GM19351 (cell line): ENCODE measurements around the gene RUFY1.
A peak's percentile ranks its signal among the peaks of the same experiment; 100 is the strongest.
"Not testable (repeated sequence)": the region's sequence is repeated elsewhere in the genome, so short reads cannot be mapped to it uniquely, and the experiment has no call there.

Experiments
- ATAC-seq: cut with Tn5 transposase; IDR thresholded peaks from one replicate; pipeline ENCODE4 v1.9.1; 2021; ENCODE audit warnings: mild to moderate bottlenecking, moderate library complexity; ENCODE audit not compliant: unreplicated experiment

RUFY1 gene, protein sequence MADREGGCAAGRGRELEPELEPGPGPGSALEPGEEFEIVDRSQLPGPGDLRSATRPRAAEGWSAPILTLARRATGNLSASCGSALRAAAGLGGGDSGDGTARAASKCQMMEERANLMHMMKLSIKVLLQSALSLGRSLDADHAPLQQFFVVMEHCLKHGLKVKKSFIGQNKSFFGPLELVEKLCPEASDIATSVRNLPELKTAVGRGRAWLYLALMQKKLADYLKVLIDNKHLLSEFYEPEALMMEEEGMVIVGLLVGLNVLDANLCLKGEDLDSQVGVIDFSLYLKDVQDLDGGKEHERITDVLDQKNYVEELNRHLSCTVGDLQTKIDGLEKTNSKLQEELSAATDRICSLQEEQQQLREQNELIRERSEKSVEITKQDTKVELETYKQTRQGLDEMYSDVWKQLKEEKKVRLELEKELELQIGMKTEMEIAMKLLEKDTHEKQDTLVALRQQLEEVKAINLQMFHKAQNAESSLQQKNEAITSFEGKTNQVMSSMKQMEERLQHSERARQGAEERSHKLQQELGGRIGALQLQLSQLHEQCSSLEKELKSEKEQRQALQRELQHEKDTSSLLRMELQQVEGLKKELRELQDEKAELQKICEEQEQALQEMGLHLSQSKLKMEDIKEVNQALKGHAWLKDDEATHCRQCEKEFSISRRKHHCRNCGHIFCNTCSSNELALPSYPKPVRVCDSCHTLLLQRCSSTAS

GRCh38 chr5:179550511-179551342, at the start of gene RUFY1:
Gene RUFY1, plus strand, starts transcription at chr5:179550554. Its CDS starts 16 bp downstream, at chr5:179550570.
- ATAC-seq: peak; percentile 72

GRCh38 chr5:179501997-179502396, 48.4 kb upstream of the RUFY1 start:
- not testable (repeated sequence) for ATAC-seq

GRCh38 chr5:179502420-179502819, 47.9 kb upstream of the RUFY1 start:
- ATAC-seq: not testable (repeated sequence)

DNA sequence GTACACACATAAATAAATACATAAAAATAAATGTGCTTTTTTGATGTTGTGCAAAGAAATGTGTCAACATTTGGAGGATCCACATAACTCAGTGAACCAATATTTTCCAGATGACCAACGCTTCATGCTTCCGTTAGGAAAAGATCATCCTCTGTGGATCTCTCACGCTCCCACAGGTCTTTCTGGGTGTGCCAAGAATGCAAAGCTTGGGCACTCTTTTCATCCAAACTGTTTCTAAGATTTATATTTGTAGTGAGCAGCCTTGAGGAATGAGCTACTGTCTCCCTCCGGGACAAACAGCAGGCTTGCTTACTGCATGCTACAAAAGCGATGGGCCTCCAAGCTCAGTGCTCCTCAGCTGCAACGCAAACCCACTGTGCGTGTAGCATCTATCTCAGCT, 46.2 kb upstream of the RUFY1 start:
- no peak for ATAC-seq

- no peak for ATAC-seq
These were observed 45.6 kb upstream of the RUFY1 start for GRCh38 chr5:179504600-179505396.

DNA sequence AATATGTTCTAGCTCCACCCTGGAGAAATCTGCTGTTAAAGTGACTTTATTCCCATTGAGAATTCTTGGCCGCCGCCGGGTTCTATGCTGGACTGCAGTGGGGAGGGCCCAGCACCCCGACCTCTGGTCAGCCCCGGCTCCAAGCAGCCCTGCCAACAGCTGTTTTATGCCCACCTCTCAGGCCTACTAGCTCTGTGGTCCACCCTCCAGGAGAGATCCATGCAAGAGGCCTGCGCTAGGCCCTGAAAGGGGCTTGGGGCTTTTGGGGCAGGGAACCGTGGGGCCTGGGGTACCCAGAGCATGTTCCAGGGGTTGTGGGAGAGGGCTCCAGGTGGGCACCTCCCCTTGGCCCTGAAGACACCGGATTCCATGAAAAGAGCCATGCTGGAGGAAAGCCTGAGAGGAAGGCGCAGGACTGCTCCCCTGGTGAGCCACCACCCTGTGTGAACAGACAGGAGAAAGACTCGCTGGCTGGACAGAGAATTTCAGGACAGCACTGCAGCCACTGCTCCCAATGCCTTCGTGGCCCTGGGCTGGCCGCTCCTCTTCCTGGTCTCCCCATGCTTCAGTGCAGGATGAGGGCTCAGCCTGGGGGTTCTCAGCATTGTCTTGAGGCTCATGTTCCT, 44.6 kb upstream of the RUFY1 start:
- ATAC-seq: no peak

DNA sequence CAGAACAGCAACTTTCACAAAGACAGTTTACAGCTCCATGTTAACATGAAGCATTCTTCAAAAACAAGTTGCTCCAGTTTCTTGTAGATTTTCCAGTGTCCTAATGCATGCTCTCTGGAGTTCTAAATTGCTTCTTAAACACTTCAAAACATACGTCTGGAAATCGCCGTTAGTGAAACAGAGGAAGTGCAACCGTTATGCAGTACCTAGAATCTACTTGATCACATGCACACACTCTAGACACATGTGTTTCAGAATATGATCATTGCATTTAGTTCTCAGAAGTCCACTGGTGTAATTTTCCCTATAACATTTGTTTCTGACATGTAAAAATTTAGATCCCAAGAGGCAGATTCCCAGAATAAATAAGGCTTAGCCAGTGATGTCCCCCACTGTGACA, 41.1 kb upstream of the RUFY1 start:
- ATAC-seq: no peak

DNA sequence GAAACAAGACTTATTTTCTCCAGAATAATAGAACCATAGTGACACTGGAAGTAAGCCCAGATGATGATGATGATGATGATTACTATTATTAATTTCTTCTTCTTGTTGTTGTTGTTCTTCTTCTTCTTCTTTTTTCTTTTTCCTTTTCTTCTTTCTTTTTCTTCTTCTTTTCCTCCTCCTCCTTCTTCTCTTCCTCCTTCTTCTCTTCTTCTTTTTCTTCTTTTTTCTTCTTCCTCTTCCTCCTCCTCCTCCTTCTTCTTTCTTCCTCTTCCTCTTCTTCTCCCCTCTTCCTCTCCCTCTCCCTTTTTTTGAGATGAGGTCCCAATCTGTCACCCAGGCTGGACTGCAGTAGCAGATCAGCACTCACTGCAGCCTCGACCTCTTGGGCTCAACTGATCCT, 40.5 kb upstream of the RUFY1 start:
- ATAC-seq: no peak

DNA sequence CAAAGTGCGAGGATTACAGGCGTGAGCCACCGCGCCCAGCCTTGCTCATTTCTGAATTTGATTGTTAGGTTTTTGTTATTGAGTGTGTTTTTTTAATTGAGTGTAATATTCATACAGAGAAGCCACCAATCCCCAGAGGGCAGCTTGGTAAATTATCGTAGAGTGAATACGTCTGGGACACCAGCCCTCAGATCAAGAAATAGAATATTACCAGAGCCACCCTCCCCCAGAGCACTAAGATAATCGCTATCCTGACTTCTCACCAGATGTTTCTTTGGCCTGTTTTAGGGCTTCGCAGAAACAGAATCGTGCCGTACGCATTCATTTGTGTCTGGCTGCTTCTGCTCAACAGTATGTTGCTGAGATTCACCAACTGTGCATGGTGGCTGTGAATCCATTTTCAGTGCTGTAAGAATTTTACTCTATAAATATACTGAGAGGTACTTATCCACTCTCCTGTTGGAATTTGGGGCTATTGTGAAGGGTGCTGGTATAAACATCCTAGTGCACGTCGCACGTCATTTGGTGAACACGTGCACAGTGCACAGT, 37.8 kb upstream of the RUFY1 start:
- no peak for ATAC-seq

GRCh38 chr5:179515501-179515900, 34.9 kb upstream of the RUFY1 start:
- ATAC-seq: not testable (repeated sequence)

- ATAC-seq: no peak
These were observed 34.1 kb upstream of the RUFY1 start for GRCh38 chr5:179516221-179516620.

DNA sequence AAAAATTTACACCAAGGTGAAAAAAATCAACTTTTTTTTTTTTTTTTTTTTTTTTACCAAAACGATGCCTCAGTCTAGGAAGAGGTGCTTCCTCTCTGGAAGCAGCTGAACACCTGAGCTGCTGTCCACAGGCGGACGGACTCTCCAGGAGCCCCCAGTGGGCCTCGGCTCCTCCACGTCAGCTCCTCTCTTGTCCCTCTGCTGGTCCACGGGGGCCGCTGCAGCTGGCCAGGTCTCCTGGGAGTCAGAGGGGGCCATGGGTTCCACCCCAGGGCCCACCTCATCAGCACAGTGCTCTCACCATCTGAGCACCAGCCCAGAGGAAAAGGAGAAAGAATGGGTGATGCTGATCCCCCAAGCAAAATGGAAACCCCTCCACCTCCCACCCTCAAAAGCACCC, 32.6 kb upstream of the RUFY1 start:
- ATAC-seq: not testable (repeated sequence)

DNA sequence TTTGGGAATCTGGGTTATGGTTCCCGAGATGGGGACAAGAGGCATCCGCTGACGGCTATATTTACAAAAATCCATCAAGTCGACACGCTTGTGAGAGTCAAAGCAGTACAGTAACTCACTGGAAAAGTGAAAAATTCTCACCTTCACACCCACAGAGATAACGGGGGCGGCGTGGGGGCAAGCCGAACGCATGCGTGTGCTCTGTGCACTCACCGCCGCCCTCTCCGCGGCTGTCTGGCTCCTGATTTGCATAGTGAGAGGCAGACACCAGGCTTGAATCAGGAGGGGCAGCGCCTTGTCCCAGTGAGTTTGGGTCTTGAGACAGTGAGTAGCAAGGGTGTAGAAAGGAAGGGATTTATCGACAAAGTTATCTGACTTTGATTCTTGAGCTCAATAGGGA, 32.0 kb upstream of the RUFY1 start:
- peak; percentile 81 for ATAC-seq

DNA sequence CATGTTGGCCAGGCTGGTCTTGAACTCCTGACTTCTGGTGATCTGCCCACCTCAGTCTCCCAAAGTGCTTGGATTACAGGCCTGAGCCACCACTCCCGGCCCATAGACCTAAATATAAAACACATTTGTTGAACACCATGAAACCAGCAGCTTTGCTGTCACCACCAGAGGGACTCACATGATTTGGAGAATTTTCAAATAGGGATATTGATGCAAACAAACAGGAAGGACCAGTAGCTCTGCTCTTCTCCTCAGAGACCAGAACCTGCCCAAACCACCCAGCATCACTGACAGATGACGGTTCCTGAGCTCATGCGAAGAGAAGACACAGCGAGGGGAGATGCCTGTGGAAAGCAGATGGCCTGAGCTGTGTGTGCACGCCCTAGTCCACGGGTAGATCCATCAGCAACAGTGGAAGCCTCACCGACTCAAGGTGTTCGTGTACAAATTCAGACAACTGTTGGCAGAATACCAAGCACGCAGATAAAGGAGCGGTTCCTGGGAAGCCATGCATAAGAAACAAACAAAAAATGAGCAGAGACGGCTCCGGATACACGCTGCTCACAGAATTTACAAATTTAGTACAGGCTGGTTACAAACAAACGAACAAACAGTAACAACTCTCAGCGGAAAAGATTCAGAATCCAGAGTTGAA, 30.8 kb upstream of the RUFY1 start:
- ATAC-seq: not testable (repeated sequence)

DNA sequence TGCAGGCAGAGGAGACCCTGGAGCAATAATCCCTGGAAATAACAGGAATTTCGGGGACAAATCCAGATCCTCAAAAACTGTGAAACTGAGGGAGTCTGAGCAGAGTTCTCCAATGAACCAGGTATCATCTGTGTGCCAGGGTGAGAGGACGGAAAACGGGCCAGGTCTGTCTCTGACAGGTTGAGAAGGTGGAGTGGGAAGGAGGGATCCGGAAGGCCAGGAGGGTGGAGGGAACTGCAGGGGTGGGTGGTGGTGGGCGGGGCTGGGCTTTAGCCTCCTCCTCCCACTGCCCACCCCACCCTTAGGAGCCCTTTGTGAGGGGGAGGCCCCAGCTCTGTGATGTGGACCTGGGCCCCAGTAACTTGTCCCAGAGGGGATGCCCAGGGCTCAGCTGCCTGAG, 28.2 kb upstream of the RUFY1 start:
- not testable (repeated sequence) for ATAC-seq

GRCh38 chr5:179526978-179527377, 23.4 kb upstream of the RUFY1 start:
- no peak for ATAC-seq

- ATAC-seq: peak; percentile 71
These were observed 20.0 kb upstream of the RUFY1 start for GRCh38 chr5:179530069-179530998.

DNA sequence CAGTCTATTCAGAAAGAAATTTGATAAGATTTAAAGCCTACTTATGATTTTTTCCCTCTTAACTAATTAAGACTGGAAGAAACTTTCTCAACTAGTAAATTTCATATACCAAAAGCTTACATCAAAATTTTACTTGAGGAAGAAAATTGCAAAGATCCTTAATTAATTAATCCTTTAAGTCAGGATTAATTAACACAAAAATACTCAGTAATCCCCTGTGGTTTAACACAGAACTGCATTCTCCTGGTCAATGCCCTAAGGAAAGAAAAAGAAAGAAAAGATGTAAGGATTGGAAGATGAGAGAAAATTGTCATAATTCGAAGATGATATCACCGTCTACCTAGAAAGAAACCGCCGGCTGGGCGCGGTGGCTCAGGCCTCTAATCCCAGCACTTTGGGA, 17.3 kb upstream of the RUFY1 start:
- ATAC-seq: no peak
